ENCODE data around the gene ACTBL2. TPM values are rescaled to one million over a fixed set of nuclear protein-coding genes. Genes with fewer than 3 reads are reported as not detected.
"Not testable (repeated sequence)": the region's sequence is repeated elsewhere in the genome, so short reads cannot be mapped to it uniquely, and the experiment has no call there.

ACTBL2 gene
- not detected for total RNA-seq

GRCh38 chr5:57482671-57483106 lies at the start of gene ACTBL2:
ACTBL2 (minus strand) TSS chr5:57482811; CDS start chr5:57482707, 104 bp downstream.
- DNase-seq, result no peak

GRCh38 chr5:57531333-57531732 lies 48.7 kb upstream of the ACTBL2 start:
- no peak for DNase-seq

GRCh38 chr5:57529864-57530263 lies 47.3 kb upstream of the ACTBL2 start:
- DNase-seq, result no peak

GRCh38 chr5:57527870-57528269 lies 45.3 kb upstream of the ACTBL2 start:
- DNase-seq, result no peak

GRCh38 chr5:57524348-57525060 lies 41.9 kb upstream of the ACTBL2 start:
- DNase-seq, result no peak

- not testable (repeated sequence) for DNase-seq
Observed at GRCh38 chr5:57522477-57522876, 39.9 kb upstream of the ACTBL2 start.

- not testable (repeated sequence) for DNase-seq
Observed at GRCh38 chr5:57518415-57518814, 35.8 kb upstream of the ACTBL2 start.

- DNase-seq, result no peak
Observed at GRCh38 chr5:57517250-57517649, 34.6 kb upstream of the ACTBL2 start.

GRCh38 chr5:57513785-57514184 lies 31.2 kb upstream of the ACTBL2 start:
- DNase-seq, result no peak

- DNase-seq, result no peak
Observed at GRCh38 chr5:57511321-57511720, 28.7 kb upstream of the ACTBL2 start.

GRCh38 chr5:57509501-57510260 lies 27.1 kb upstream of the ACTBL2 start:
- DNase-seq, result no peak

GRCh38 chr5:57508211-57508610 lies 25.6 kb upstream of the ACTBL2 start:
- DNase-seq, result no peak

GRCh38 chr5:57505272-57506200 lies 22.9 kb upstream of the ACTBL2 start:
- no peak for DNase-seq

GRCh38 chr5:57504357-57504756 lies 21.7 kb upstream of the ACTBL2 start:
- DNase-seq, result no peak

GRCh38 chr5:57503433-57503832 lies 20.8 kb upstream of the ACTBL2 start:
- DNase-seq, result no peak

GRCh38 chr5:57501414-57502201 lies 19.0 kb upstream of the ACTBL2 start:
- DNase-seq, result no peak

- DNase-seq, result no peak
Observed at GRCh38 chr5:57499262-57500050, 16.8 kb upstream of the ACTBL2 start.

GRCh38 chr5:57497733-57498132 lies 15.1 kb upstream of the ACTBL2 start:
- DNase-seq, result no peak

GRCh38 chr5:57495285-57496086 lies 12.9 kb upstream of the ACTBL2 start:
- DNase-seq, result no peak

All from occipital lobe (tissue), 2 donors.